GM18508 (cell line): ENCODE results near the gene RC3H2.
"Not testable (repeated sequence)": the region's sequence is repeated elsewhere in the genome, so short reads cannot be mapped to it uniquely, and the experiment has no call there.

Experiments used
- ATAC-seq: cut with Tn5 transposase; IDR thresholded peaks from one replicate; pipeline ENCODE4 v1.9.1; 2021; ENCODE audit warnings: moderate number of reproducible peaks; ENCODE audit not compliant: insufficient read depth, unreplicated experiment

Gene RC3H2

DNA sequence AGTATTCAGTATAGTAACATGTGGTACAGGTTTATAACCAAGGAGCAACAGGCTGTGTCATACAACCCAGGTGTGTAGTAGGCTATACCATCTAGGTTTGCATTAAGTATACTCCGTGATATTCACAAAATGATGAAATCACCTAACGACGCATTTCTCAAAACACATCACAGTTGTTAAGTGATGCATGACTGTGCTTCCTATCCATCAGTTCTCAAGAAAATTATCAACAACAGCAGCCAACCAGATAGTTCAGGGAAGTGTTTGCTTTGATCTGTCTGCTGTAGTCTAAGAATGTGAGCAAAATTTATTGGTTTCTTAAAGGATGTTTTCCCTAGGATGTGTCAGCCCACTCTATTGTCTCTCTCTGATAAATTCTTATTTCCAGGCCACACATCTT, 18.8 kb upstream of the RC3H2 start:
- ATAC-seq, result no peak

DNA sequence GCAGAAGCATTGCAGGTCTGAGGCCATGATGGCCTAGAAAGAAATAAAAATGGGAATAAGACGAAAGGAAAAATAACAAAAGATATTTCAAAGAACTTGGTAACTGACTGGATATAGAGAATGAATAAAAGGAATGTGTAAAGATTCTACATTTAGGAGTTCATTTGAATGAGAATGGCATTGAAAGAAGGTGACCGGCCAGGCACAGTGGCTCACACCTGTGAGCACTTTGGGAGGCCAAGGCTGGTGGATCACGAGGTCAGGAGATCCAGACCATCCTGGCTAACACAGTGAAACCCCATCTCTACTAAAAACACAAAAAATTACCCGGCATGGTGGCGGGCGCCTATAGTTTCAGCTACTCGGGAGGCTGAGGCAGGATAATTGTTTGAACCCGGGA, 17.6 kb upstream of the RC3H2 start:
- no peak for ATAC-seq

DNA sequence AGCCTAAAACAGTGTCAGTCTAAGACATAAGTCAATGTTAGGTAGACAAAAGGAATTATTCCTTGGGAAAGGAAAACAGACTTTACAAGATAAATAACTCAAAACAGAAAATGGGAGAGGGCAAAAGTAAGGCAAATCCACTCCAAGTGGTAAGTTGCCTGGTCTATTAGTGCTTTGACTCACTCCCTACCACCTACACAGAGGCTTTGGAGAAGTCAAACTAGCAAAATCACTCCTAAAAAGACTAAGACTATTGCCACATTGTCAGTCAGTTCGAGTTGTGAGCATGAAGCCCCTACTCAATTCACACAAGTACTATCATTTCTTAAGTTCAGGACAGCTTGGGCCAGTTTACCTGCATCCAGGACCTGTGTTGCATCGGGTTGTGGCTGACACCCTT, 13.2 kb upstream of the RC3H2 start:
- ATAC-seq, result no peak

DNA sequence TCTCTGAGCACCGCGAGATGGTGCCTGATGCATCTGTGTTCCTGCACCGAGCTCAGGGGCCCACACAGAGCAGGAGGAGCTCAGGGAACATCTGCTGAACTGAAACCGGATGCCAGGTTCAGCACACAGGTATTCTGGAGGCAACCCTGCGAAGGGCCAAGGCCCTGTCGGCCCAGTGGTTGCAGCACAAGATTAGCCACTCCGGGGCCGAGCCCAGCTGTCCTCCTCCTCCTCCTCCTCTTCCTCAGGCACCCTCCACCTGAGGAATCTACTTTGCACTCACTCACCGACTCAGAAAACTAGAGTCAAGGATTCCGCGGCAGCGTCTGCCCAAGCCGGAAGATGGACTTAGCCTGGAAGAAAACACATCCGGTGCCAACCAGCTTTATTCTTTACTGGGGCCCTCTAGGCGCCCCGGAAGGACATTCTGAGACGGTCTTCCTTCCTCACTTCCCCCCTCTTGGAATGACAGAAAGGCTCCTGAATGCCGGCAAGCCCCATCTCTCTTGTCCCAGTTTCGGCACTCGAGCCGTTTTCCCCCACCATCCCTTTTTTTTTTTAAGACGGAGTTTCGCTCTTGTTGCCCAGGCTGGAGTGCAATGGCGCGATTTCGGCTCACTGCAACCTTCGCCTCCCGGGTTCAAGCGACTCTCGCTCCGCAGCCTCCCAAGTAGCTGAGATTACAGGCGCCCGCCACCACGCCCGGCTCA, 8.0 kb upstream of the RC3H2 start, which contains the start of gene ZBTB6:
Gene ZBTB6, minus strand, starts transcription at position 360 of the 710 bp plus-strand sequence. CDS start 1,251 bp downstream, outside the sequence.
- peak; percentile 89 for ATAC-seq

DNA sequence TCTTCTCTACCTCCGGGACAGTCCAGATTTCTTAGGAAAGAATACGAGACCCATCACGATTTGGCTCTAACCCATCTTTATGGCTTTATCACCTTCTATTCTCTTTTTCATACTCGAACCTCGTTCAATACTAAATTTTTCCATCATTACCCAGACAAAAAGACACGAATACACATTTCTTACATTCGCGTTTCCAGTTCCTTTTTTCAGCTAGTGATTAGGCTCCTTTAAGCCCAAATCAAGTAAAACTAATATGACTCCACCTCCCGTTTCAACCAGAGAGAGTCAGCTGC, 7.5 kb upstream of the RC3H2 start:
- no peak for ATAC-seq

DNA sequence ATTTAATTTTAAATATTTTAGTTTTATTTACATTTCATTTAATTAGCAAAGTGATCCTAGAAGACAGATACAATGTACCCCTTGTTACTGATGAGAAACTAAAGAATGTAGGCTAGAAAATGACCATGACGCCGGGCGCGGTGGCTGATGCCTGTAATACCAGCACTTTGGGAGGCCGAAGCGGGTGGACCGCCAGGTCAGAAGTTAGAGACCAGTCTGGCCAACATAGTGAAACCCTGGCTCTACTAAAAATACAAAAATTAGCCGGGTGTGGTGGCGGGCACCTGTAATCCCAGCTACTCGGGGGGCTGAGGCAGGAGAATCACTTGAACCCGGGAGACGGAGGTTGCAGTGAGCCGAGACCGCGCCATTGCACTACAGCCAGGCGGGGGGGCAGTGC, 963 bp upstream of the RC3H2 start:
- not testable (repeated sequence) for ATAC-seq

DNA sequence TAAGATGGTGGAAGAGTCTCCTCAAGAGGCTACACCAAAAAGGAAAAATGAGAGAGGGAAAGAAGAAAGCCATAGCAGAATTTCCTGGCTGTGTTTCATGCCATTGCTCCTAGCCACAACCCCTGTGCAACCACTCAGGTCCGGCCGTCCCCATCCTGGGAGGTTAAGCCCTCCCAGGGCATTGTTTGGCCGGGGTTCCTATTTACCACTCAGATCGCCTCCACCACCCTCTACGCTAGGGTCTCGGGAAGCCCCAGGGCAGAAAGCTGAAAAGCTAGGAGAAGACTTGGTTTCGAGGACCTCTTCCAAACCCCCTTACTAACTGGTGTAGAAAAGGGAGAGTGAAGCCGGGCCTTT, 715 bp downstream of the RC3H2 start:
- no peak for ATAC-seq

DNA sequence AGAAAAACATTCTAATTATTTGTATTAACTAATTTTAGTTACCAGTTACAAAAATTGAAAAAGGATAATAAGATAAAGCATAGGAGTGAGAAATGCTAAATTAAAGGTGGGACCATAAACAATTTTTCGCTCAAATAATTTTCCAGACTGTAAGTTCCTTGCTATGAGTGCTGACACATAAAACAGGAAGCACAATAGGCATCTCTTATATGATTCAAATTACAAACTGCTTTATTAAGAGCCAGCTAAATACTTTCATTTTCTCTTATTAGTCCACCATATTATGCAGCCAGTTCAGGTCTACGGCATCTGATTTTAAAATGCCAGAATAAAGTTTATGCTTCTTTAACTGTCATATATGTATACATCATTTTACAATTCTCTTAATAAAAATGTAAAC, 4.4 kb downstream of the RC3H2 start:
- no peak for ATAC-seq

DNA sequence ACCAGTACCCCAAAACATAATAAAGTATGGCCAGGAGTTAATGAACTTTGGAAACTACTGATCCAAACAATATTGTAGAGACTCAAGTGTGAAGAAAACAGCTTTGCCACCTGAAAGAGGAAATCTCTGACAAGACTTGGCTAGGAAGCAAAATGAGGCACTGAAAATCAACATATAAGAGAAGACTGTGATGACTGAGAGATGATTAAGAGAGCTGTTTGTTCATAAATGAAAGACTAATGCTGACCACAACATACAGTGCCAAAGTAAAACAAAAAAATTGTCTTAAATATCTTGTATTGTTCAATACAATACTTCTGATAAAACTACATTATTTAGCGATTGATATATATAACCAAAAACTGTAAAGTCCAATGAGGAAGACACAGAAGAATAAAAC, 7.2 kb downstream of the RC3H2 start:
- ATAC-seq, result no peak

DNA sequence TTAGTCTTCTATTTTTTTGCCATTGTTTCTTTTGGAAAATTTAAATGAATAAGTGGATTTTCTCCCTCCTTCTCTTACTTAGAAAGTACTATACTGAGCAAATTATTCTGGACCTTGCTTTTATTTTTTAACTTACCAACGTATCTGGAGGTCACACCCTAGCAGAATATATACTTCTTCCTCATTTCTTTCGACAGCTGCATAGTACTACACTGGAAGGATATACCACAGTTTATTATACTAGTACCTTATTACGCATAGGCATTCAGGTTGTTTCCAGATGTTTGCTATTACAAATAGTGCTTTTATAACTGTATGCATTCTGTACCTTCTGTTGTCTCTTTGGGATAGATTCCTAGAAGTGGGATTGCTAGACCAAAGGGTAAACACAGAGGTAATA, 16.7 kb downstream of the RC3H2 start:
- ATAC-seq, result no peak

DNA sequence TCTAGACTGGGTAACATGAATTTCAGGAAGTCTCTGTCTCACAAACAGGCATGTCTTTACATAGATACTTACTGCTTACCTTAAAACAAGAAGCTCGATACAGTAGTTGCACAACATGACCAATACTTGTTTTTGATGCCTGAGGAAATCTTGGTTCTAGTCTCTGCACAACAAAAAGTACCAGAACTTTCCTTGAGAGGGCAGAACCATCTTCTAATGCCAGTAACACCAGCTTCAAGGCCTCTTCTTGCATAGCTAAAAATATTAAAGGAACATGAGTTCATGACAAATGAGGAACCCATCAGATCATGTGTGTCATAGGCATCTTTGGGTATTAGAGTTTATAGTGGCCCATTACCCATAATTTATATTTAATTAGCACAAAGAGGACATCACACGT, 22.0 kb downstream of the RC3H2 start:
- no peak for ATAC-seq

DNA sequence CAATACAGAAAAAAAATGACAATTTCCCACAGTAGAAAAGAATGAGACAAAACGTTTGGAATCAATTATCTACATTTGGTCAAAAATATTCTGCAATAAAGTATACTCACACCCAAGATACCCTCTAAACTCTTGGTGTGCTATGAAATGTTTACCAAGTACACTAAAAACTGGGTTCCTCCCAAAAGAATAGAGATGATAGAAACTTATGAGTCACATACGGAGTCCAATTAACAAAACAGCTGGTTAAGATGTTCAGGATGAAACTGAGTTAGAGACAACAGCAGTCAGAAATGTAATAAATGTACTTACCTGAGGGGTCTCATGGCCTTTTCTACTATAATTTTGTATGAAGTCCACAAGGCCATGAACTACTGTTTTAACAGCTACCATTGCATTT, 25.7 kb downstream of the RC3H2 start:
- ATAC-seq, result no peak

DNA sequence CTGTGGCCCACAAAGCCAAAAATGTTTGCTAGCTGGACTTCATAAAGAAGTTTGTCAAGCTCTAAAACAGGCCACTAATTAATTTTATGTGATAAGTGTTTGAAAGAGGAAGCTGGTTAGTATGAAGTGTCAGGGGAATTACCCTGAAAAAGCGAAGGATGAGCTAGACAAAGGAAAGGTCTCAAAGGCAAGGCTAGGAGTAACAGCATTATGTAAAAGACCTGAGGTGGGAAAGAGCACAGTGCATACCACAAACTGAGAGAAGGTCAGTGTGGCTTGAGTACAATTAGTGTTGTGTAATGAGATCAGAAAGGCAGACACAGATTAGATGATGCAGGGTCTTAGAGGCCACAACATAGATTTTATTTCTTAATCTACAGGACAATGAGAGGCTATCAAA, 29.6 kb downstream of the RC3H2 start:
- no peak for ATAC-seq

DNA sequence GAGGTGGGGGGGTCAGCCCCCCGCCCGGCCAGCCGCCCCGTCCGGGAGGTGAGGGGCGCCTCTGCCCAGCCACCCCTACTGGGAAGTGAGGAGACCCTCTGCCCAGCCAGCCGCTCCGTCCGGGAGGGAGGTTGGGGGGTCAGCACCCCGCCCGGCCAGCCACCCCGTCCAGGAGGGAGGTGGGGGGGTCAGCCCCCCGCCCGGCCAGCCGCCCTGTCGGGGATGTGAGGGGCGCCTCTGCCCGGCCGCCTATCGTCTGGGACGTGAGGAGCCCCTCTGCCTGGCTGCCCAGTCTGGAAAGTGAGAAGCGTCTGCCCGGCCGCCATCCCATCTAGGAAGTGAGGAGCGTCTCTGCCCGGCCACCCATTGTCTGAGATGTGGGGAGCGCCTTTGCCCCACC, 37.9 kb downstream of the RC3H2 start:
- not testable (repeated sequence) for ATAC-seq

DNA sequence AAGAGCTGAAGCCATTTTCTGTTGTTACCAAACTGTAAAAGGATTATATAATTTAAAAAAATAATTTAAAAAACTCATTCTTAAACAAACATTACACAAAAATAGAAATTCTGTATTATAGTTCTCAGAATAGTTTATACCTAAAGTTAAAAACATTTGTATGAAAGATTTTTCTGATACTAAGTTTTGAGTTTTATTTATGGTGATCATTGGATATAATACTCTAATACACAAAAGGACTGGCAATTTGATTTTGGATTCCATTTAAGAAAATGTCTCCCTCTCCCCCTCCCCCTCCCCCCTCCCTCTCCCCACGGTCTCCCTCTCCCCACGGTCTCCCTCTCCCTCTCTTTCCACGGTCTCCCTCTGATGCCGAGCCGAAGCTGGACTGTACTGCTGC, 39.1 kb downstream of the RC3H2 start:
- ATAC-seq, result no peak

DNA sequence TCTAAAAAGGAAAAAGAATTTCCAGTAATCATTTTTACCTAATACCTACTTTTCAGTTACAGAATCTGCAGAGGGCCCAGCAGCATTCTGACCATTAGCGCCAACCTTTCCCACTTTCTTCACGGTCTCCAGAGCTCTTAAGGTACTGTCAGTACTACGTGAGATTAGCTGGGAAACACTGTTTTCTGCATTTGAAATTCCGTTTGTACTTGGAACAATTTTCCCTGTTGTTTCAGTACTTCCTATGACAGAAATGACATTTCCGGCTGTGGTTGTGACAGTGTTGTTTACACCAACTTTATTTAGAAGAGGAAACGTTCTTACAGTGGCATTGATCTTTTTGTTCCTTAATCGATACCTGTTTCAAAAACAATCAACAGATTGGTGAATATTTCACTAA, 39.9 kb downstream of the RC3H2 start:
- ATAC-seq, result no peak

DNA sequence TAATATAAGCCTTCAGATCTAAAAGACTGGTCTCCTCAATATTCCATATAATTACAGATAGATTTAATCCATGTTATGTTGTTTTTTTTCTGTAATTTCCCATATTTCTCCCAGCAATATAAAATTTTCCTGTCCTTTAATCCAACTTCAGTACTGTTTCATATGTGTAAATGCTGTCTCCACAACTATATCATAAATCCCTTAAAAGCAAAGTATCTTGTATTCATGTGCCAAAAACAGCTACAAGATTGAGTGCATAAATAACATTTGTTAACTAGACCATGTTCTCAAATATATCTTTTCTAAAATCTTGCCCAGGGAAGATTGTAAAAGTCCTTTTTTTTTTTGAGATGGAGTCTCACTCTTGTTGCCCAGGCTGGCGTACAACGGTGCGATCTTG, 41.8 kb downstream of the RC3H2 start:
- no peak for ATAC-seq

DNA sequence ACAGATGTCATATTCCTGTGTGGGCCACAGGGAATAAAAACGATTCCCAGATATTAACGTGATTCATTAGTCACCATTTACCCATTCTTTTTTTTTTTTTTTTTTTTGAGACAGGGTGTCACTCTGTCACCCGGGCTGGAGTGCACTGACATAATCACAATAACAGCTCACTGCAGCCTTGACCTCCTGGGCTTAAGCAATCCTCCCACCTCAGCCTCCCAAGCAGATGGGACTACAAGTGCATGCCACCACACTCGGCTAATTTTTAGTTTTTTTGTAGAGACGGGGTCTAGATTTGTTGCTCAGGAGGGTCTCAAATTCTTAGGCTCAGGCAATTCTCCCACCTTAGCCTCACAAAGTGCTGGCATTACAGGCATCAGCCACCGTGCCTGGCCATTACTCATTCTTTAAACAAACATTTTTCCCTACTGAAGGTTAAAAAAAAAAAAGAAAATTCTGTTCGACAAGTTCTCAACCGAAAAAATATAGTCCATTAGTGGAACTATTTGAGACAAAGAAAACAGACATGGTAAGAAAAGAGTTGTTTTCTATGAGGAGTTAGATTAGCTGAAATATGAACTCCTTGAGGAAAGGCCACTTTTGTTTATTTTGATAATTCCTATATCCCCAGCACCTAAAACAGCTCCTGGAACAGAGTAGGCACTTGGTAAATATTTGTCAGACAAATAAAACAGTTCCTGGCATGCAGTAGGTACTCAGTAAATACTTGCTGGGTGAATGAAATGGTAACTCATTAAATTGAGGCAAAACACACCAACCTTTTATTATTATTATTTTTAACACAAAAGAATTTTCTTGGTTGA, 44.6 kb downstream of the RC3H2 start:
- ATAC-seq, result no peak

DNA sequence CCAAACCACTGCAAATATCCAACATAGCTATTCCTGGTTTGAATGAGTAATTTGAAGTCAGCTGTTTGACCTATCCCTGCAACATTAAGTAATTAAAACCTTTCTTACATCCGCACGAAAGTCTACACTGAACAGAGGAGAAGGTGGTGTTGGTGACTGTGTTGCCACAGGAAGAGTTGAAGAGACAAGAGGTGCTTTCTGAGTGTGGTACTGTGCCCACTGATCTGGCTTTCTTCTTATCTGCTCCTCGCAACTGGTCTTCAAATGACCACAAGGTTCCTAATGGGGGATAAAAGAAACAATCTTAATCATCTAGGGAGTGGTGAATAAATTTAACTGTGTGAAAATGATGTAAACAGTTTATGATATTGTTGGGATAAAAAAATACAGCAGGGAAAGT, 47.3 kb downstream of the RC3H2 start:
- no peak for ATAC-seq

DNA sequence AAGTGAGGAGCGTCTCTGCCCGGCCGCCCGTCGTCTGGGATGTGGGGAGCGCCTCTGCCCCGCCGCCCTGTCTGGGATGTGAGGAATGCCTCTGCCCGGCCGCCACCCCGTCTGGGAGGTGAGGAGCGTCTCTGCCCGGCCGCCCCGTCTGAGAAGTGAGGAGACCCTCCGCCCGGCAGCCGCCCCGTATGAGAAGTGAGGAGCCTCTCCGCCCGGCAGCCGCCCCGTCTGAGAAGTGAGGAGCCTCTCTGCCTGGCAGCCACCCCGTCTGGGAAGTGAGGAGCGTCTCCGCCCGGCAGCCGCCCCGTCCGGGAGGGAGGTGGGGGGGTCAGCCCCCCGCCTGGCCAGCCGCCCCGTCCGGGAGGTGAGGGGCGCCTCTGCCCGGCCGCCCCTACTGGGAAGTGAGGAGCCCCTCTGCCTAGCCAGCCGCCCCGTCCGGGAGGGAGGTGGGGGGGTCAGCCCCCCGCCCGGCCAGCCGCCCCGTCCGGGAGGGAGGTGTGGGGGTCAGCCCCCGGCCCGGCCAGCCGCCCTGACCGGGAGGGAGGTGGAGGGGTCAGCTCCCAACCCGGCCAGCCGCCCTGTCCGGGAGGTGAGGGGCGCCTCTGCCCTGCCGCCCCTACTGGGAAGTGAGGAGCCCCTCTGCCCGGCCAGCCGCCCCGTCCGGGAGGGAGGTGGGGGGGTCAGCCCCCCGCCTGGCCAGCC, 52.9 kb downstream of the RC3H2 start:
- ATAC-seq, result not testable (repeated sequence)

DNA sequence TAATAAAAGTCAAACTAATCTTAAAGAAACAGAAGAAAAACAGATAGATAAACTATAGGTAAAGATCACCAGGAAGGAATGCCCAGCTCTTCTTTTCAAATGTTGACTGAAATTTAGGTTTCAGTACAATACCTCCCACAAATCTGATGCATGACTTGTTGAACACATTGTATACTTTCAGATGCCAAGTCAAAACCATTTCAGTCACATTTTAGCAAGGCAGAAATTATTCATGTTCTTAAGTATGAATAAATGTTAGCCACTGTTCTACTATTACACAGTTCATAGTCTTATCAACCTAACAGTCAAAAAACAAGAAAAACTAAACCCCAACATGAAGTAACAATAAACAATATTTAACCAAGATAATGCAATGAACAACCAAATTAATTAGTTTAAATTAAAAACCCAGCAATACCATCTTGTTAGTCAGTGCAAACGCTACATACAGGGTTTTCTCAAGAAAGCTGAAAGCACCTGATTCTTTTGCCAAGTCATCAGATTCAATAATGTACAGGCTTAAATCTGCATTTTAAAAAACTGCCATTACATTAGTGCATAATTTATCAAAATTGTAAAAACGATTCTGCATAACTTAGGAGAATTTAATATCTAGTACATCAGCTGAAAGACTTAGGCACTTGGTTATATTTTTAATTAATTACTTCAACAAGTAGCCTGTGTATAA, 56.8 kb downstream of the RC3H2 start:
- ATAC-seq, result no peak
